HCT116 (cell line): ENCODE data around the gene ECE2. TPM values are rescaled to one million over a fixed set of nuclear protein-coding genes. Genes with fewer than 3 reads are reported as not detected.

Source experiments
- ATAC-seq: fragments of 200-7000 bp; cut with Tn5 transposase; 2 replicates; pipeline ENCODE4 v1.9.1; 2020; ENCODE audit warnings: mild to moderate bottlenecking, moderate library complexity
- BruUV-seq: library from RNA; stranded (reverse); fragments of 400-500 nt; replicated peaks from 2 replicates; lab custom pipeline; 2021; lab: Mats Ljungman, UMichigan
- CTCF ChIA-PET: fragments of 300-600 bp; sonication (Branson Sonifier 250); formaldehyde crosslinking; loops from one replicate; lab custom pipeline; 2021; ENCODE audit warnings: antibody characterized with exemption; lab: Charles Lee
- POLR2A ChIA-PET: fragments of 300-600, 350-600 bp; sonication (Branson Sonifier 250); formaldehyde crosslinking; loops from one replicate; lab custom pipeline; 2021; ENCODE audit warnings: antibody characterized with exemption; lab: Charles Lee
- RAD21 ChIA-PET, 2 experiments: fragments of 300-600 bp; sonication (Branson Sonifier 250); formaldehyde crosslinking; loops; one replicate each; lab custom pipeline; 2023; ENCODE audit warnings: low total read pairs in 2 of 2; ENCODE audit not compliant: uncharacterized antibody in 2 of 2, unreplicated experiment in 2 of 2, low non-redundant PET in 1 of 2; lab: Charles Lee
- DNase-seq: peaks from one replicate; pipeline ENCODE4 v3.0.0-alpha.2; 2010; ENCODE audit warnings: low read depth, low spot score
- H2AFZ ChIP-seq: fragments of 200-600 bp; shearing (Covaris generic), sonication (generic); 2 replicates; pipeline ENCODE4 v1.6.1; 2017; ENCODE audit warnings: low read depth, mixed run types, mixed read lengths, antibody characterized with exemption, low read length; ENCODE audit not compliant: poor library complexity, severe bottlenecking
- H3K27ac ChIP-seq: 2 replicates; pipeline ENCODE4 v1.5.1; 2012; ENCODE audit warnings: low read depth, low read length
- H3K27me3 ChIP-seq: fragments of 200-600 bp; sonication (generic); 2 replicates; pipeline ENCODE4 v1.6.1; 2016; ENCODE audit warnings: mixed run types, low read length, mixed read lengths; ENCODE audit not compliant: insufficient read depth
- H3K36me3 ChIP-seq, 2 experiments: fragments of 200-500 bp in 1 of 2; fragments of 200-600 bp in 1 of 2; sonication (Bioruptor generic) in 1 of 2; sonication (generic) in 1 of 2; 2 replicates each; pipeline versions ENCODE4 v1.5.1 to v1.6.1; 2014 to 2016; ENCODE audit warnings: low read length in 2 of 2, inconsistent platforms in 1 of 2, mixed read lengths in 1 of 2, mixed run types in 1 of 2; ENCODE audit not compliant: insufficient read depth in 2 of 2, control insufficient read depth in 1 of 2
- H3K4me1 ChIP-seq, 2 experiments: fragments of 200-600 bp in 1 of 2; sonication (generic) in 1 of 2; 2 replicates each; pipeline versions ENCODE4 v1.5.1 to v1.6.1; 2012 to 2017; ENCODE audit warnings: low read length in 2 of 2, inconsistent platforms in 1 of 2, mild to moderate bottlenecking in 1 of 2, mixed read lengths in 1 of 2, mixed run types in 1 of 2, moderate library complexity in 1 of 2; ENCODE audit not compliant: insufficient read depth in 2 of 2, control insufficient read depth in 1 of 2
- H3K4me2 ChIP-seq: fragments of 200-600 bp; sonication (generic); 2 replicates; pipeline ENCODE4 v1.6.1; 2017; ENCODE audit warnings: mixed run types, low read length, mixed read lengths
- H3K4me3 ChIP-seq, 2 experiments: fragments of 200-600 bp in 1 of 2; sonication (generic) in 1 of 2; replicated peaks in 1 of 2; 2 replicates each; pipeline ENCODE4 v1.5.1; 2011 to 2016; ENCODE audit warnings: low read length in 2 of 2, control low read depth in 1 of 2, low read depth in 1 of 2, mild to moderate bottlenecking in 1 of 2, mixed read lengths in 1 of 2, mixed run types in 1 of 2
- H3K79me2 ChIP-seq: fragments of 200-600 bp; sonication (generic); 2 replicates; pipeline ENCODE4 v1.6.1; 2017; ENCODE audit warnings: mild to moderate bottlenecking, mixed run types, low read length, moderate library complexity, mixed read lengths; ENCODE audit not compliant: insufficient read depth
- H3K9ac ChIP-seq: fragments of 200-600 bp; sonication (generic); 2 replicates; pipeline ENCODE4 v1.6.1; 2016; ENCODE audit warnings: low read length, mixed read lengths
- H3K9me2 ChIP-seq: fragments of 200-600 bp; sonication (generic), shearing (Covaris generic); 2 replicates; pipeline ENCODE4 v1.6.1; 2017; ENCODE audit warnings: mixed run types, mild to moderate bottlenecking, moderate library complexity; ENCODE audit not compliant: insufficient read depth
- H3K9me3 ChIP-seq, 2 experiments: fragments of 200-500 bp in 1 of 2; fragments of 200-600 bp in 1 of 2; sonication (Bioruptor generic) in 1 of 2; sonication (generic) in 1 of 2; 2 replicates each; pipeline ENCODE4 v1.6.1; 2014 to 2017; ENCODE audit warnings: low read length in 2 of 2, mixed read lengths in 2 of 2, inconsistent platforms in 1 of 2, low read depth in 1 of 2, mild to moderate bottlenecking in 1 of 2, mixed run types in 1 of 2, moderate library complexity in 1 of 2; ENCODE audit not compliant: control insufficient read depth in 1 of 2, insufficient read depth in 1 of 2
- H4K20me1 ChIP-seq: fragments of 200-600 bp; sonication (generic), shearing (Covaris generic); 2 replicates; pipeline ENCODE4 v1.6.1; 2017; ENCODE audit warnings: mixed run types, mild to moderate bottlenecking, moderate library complexity; ENCODE audit not compliant: insufficient read depth
- ATF3 ChIP-seq: IDR thresholded peaks from 2 replicates; pipeline ENCODE4 v1.6.1; 2012
- CBX3 ChIP-seq: IDR thresholded peaks from 2 replicates; pipeline ENCODE4 v1.6.1; 2012; ENCODE audit warnings: low read depth
- CEBPB ChIP-seq: IDR thresholded peaks from 2 replicates; pipeline ENCODE4 v1.6.1; 2012; ENCODE audit warnings: low read depth
- EGR1 ChIP-seq: IDR thresholded peaks from 2 replicates; pipeline ENCODE4 v1.6.1; 2012; ENCODE audit warnings: low read depth
- POLR2AphosphoS5 ChIP-seq: IDR thresholded peaks from 2 replicates; pipeline ENCODE4 v1.6.1; 2011; ENCODE audit warnings: mild to moderate bottlenecking, low read depth, low read length, moderate library complexity
- RAD21 ChIP-seq: IDR thresholded peaks from 2 replicates; pipeline ENCODE4 v1.6.1; 2012; ENCODE audit warnings: low read depth, mild to moderate bottlenecking
- SP1 ChIP-seq: IDR thresholded peaks from 2 replicates; pipeline ENCODE4 v1.6.1; 2012; ENCODE audit warnings: low read depth
- YY1 ChIP-seq: IDR thresholded peaks from 2 replicates; pipeline ENCODE4 v1.6.1; 2011; ENCODE audit warnings: low read length, low read depth, moderate library complexity, mild to moderate bottlenecking; ENCODE audit not compliant: insufficient replicate concordance; ENCODE audit errors: extremely low read depth
- ZNF274 ChIP-seq: fragments of 200-500 bp; sonication (Bioruptor generic); IDR thresholded peaks from 2 replicates; pipeline ENCODE4 v1.6.1; 2014; ENCODE audit warnings: mild to moderate bottlenecking, low read depth, low read length, inconsistent platforms
- intact Hi-C: fragments of 100-400 bp; cut with micrococcal nuclease; formaldehyde crosslinking; loops from 2 replicates; pipeline ENCODE4 v1.10.0; 2022
- total RNA-seq: library from RNA; stranded (reverse); gene quantifications from one replicate; pipeline ENCODE4 v1.2.1, GENCODE V29; 2021; ENCODE audit not compliant: unreplicated experiment
- TF ChIP-seq, protein P1 (sequence below), 3 experiments: fragments of 200-600 bp in 1 of 3; sonication (generic) in 1 of 3; IDR thresholded peaks in 2 of 3; conservative IDR thresholded peaks in 1 of 3; 2 replicates each; pipeline ENCODE4 v1.5.1; 2012 to 2017; ENCODE audit warnings: low read depth in 2 of 3, low read length in 2 of 3, antibody characterized with exemption in 1 of 3, borderline replicate concordance in 1 of 3, control low read depth in 1 of 3, mild to moderate bottlenecking in 1 of 3, mixed read lengths in 1 of 3, mixed run types in 1 of 3, moderate library complexity in 1 of 3; ENCODE audit not compliant: insufficient read depth in 1 of 3

ECE2 gene
- total RNA-seq, 1 experiment from 2014 or later = not detected

DNA sequence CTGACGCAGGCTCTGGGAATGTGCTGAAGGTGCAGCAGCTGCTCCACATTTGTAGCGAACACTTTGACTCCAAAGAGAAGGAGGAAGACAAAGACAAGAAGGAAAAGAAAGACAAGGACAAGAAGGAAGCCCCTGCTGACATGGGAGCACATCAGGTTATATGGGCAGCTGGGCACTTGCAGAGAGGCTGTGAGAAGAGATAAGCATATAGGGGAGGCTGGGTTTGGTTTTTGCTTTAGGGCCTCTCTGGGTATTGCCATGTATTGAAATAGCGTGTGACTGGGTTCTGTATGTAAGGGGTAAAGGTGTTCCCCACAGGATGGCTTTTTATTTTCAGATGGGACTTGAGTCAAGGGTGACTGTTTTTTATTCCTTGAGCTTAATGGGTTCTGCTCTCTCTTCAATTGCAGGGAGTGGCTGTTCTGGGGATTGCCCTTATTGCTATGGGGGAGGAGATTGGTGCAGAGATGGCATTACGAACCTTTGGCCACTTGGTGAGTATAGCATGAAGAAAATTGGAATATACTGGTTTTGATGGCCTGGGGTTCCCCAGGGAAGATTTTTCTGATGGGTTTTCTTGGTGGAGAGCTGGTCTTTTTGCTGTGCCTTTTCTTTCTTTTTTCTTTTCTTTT lies 30.6 kb downstream of the ECE2 start:
- no peak for TF ChIP-seq SP1
- TF ChIP-seq EGR1 = no peak
- TF ChIP-seq CEBPB = no peak
- TF ChIP-seq POLR2AphosphoS5 = no peak
- no peak for TF ChIP-seq RAD21
- TF ChIP-seq ATF3 = no peak
- no peak for TF ChIP-seq CBX3
- TF ChIP-seq, protein P1, sequence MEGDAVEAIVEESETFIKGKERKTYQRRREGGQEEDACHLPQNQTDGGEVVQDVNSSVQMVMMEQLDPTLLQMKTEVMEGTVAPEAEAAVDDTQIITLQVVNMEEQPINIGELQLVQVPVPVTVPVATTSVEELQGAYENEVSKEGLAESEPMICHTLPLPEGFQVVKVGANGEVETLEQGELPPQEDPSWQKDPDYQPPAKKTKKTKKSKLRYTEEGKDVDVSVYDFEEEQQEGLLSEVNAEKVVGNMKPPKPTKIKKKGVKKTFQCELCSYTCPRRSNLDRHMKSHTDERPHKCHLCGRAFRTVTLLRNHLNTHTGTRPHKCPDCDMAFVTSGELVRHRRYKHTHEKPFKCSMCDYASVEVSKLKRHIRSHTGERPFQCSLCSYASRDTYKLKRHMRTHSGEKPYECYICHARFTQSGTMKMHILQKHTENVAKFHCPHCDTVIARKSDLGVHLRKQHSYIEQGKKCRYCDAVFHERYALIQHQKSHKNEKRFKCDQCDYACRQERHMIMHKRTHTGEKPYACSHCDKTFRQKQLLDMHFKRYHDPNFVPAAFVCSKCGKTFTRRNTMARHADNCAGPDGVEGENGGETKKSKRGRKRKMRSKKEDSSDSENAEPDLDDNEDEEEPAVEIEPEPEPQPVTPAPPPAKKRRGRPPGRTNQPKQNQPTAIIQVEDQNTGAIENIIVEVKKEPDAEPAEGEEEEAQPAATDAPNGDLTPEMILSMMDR (IDR thresholded peaks at IDR 0.05 in 2 of 3, conservative IDR thresholded peaks at IDR 0.05 in 1 of 3; ENCODE audit: borderline replicate concordance in 1 of 3, insufficient read depth in 1 of 3, low read depth in 2 of 3, low read length in 2 of 3) = no peak
- TF ChIP-seq ZNF274 = no peak
- no peak for TF ChIP-seq YY1
- no peak for DNase-seq
- intact Hi-C loops = no loop called here
- Histone ChIP-seq H3K9ac (no peak overlapping the region), H2AFZ (no peak overlapping the region), H3K4me3 (no peak overlapping the region), H3K4me2 (no peak overlapping the region), H3K4me1 (no peaks in the 10 kb centered on the region), H4K20me1 (no peaks in the 10 kb centered on the region), H3K36me3 (peaks cover 59 to 66% of the 10 kb centered on the region in 2 experiments), H3K9me3 (no peaks in the 10 kb centered on the region), H3K27me3 (no peaks in the 10 kb centered on the region), H3K79me2 (peaks cover 32% of the 10 kb centered on the region), H3K27ac (no peak overlapping the region), H3K9me2 (no peaks in the 10 kb centered on the region)
- ChIA-PET CTCF (interaction anchor here (1.2 kb wide), 1 partner anchor 17 kb away, joined by 3 read pairs; no protein-coding TSS in a partner anchor), RAD21 (no interaction called here), POLR2A (no interaction called here)
- no peak for ATAC-seq
- BruUV-seq = no TSS peak
